ENCODE data around the gene LMBR1L. TPM values are rescaled to one million over a fixed set of nuclear protein-coding genes. Genes with fewer than 3 reads are reported as not detected.
A peak's percentile ranks its signal among the peaks of the same experiment; 100 is the strongest.

Gene LMBR1L
- total and polyA plus RNA-seq, 2 of the 13 experiments (the other 11 are each of a cell fraction or from before 2014, with no cell fraction given) = 12.2 to 65.9 TPM

DNA sequence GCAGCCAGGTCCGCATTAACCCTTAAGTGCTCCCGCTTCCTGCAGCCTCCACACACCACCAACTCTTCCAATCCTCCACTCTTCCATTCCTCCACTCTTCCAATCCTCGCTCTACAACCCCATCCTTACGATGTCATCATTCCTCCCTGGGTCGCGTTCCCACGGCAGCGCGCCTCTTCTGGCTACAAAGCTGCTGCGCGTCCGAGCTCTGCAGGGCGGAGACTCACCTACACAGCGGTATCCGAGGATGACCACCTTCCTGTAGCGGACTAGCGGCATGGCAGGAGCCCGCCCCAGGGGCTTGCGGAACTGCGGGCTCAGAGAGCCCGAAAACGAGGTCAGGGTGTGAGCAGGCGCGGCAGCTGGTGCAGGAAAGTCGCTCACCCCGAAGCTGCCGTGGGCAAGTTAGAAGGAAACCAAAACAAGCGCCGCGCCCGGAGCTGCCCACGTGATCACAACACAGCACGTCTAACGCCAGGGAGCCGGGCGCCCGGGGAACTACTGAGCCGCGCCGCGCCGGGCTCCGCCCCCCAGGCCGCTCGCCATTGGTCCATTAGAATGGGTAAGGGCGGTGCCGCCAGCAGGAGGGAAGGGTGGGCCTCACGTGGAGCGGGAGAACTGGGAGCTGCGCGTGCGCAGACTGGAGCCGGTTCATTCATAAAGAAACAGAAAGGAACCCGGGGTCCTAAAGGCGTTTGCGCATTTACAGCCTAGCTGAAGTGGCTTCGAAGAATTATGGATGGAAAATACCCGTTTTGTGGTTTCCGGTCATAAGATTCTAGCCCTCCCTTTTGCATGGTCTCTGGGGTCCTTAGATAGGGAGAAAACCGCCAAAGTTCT is 40.9 kb downstream of the LMBR1L start, which contains the start of gene RHEBL1 (continued):
- TF ChIP-seq, protein P1, sequence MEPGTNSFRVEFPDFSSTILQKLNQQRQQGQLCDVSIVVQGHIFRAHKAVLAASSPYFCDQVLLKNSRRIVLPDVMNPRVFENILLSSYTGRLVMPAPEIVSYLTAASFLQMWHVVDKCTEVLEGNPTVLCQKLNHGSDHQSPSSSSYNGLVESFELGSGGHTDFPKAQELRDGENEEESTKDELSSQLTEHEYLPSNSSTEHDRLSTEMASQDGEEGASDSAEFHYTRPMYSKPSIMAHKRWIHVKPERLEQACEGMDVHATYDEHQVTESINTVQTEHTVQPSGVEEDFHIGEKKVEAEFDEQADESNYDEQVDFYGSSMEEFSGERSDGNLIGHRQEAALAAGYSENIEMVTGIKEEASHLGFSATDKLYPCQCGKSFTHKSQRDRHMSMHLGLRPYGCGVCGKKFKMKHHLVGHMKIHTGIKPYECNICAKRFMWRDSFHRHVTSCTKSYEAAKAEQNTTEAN (CRISPR knock-in tag; conservative IDR thresholded peaks at IDR 0.05) = 0 out of 2 replicates have a peak, but pooled peaks have one; percentile 45
- TF ChIP-seq MEIS2 (CRISPR knock-in tag; IDR thresholded peaks at IDR 0.05) (no peak), STAT6 (CRISPR knock-in tag; IDR thresholded peaks at IDR 0.05; ENCODE audit: borderline replicate concordance) (no peak), ZSCAN30 (CRISPR knock-in tag; IDR thresholded peaks at IDR 0.05) (no peak), ZKSCAN8 (CRISPR knock-in tag; IDR thresholded peaks at IDR 0.05; ENCODE audit: borderline replicate concordance) (no peak; the same call in 1 of the 2 replicates), HCFC1 (IDR thresholded peaks at IDR 0.05; ENCODE audit: low read depth, low read length) (no peak), SOX5 (CRISPR knock-in tag; IDR thresholded peaks at IDR 0.05; ENCODE audit: borderline replicate concordance) (no peak; the same call in 1 of the 2 replicates), JDP2 (CRISPR knock-in tag; IDR thresholded peaks at IDR 0.05; ENCODE audit: borderline replicate concordance) (no peak), MED1 (CRISPR knock-in tag; IDR thresholded peaks at IDR 0.05) (peak; percentile 54; the same call in 1 of the 2 replicates), THRA (CRISPR knock-in tag; IDR thresholded peaks at IDR 0.05; ENCODE audit: borderline replicate concordance) (no peak), ATF7-NPFF (CRISPR knock-in tag; IDR thresholded peaks at IDR 0.05; ENCODE audit: low read depth) (peak; percentile 89), ZNF530 (CRISPR knock-in tag; IDR thresholded peaks at IDR 0.05; ENCODE audit: low read depth) (no peak), ZNF703 (CRISPR knock-in tag; IDR thresholded peaks at IDR 0.05; ENCODE audit: borderline replicate concordance) (no peak), ZNF432 (CRISPR knock-in tag; IDR thresholded peaks at IDR 0.05; ENCODE audit: borderline replicate concordance) (no peak), AHR (CRISPR knock-in tag; IDR thresholded peaks at IDR 0.05) (peak; percentile 32; the same call in 1 of the 2 replicates), ESRRA (CRISPR knock-in tag; IDR thresholded peaks at IDR 0.05; ENCODE audit: low read depth) (no peak), SIN3B (IDR thresholded peaks at IDR 0.05; ENCODE audit: low read length) (peak; percentile 57; the same call in 1 of the 2 replicates), IKZF5 (CRISPR knock-in tag; IDR thresholded peaks at IDR 0.05) (peak; percentile 30; the same call in 1 of the 2 replicates)
- TF ChIP-seq, protein P2, sequence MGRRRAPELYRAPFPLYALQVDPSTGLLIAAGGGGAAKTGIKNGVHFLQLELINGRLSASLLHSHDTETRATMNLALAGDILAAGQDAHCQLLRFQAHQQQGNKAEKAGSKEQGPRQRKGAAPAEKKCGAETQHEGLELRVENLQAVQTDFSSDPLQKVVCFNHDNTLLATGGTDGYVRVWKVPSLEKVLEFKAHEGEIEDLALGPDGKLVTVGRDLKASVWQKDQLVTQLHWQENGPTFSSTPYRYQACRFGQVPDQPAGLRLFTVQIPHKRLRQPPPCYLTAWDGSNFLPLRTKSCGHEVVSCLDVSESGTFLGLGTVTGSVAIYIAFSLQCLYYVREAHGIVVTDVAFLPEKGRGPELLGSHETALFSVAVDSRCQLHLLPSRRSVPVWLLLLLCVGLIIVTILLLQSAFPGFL (CRISPR knock-in tag; IDR thresholded peaks at IDR 0.05) = no peak
- TF ChIP-seq, protein P3, sequence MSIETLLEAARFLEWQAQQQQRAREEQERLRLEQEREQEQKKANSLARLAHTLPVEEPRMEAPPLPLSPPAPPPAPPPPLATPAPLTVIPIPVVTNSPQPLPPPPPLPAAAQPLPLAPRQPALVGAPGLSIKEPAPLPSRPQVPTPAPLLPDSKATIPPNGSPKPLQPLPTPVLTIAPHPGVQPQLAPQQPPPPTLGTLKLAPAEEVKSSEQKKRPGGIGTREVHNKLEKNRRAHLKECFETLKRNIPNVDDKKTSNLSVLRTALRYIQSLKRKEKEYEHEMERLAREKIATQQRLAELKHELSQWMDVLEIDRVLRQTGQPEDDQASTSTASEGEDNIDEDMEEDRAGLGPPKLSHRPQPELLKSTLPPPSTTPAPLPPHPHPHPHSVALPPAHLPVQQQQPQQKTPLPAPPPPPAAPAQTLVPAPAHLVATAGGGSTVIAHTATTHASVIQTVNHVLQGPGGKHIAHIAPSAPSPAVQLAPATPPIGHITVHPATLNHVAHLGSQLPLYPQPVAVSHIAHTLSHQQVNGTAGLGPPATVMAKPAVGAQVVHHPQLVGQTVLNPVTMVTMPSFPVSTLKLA (IDR thresholded peaks at IDR 0.05) = peak; percentile 82
